Thyroid gland (tissue), 4 donors: ENCODE data around the gene HHAT. TPM values are rescaled to one million over a fixed set of nuclear protein-coding genes. Genes with fewer than 3 reads are reported as not detected.

ENCODE experiments used
- DNase-seq, 2 donors: peaks; one replicate each; pipeline ENCODE4 v3.0.0-alpha.2; 2019
- H3K27ac ChIP-seq, 3 donors: fragments of 200-600 bp; sonication (generic); 1 replicate in 2 of 3; 2 replicates in 1 of 3; pipeline ENCODE4 v1.5.1; 2016 to 2019; ENCODE audit warnings: mild to moderate bottlenecking in 1 of 3, moderate library complexity in 1 of 3
- H3K27me3 ChIP-seq: fragments of 200-600 bp; sonication (generic); one replicate; pipeline ENCODE4 v1.5.1; 2019
- H3K36me3 ChIP-seq, 2 donors: fragments of 200-600 bp; sonication (generic); one replicate each; pipeline ENCODE4 v1.5.1; 2016 to 2019
- H3K4me1 ChIP-seq, 2 donors: fragments of 200-600 bp; sonication (generic); one replicate each; pipeline ENCODE4 v1.5.1; 2017 to 2019
- H3K4me3 ChIP-seq, 3 donors: fragments of 200-600 bp; sonication (generic); replicated peaks in 1 of 3; 1 replicate in 2 of 3; 2 replicates in 1 of 3; pipeline ENCODE4 v1.5.1; 2016; ENCODE audit warnings: mild to moderate bottlenecking in 1 of 3
- H3K9me3 ChIP-seq: fragments of 200-600 bp; sonication (generic); one replicate; pipeline ENCODE4 v1.5.1; 2017
- CTCF ChIP-seq, 6 experiments: fragments of 200-600 bp in 3 of 6; fragments of 450-650 bp in 3 of 6; sonication (generic) in 3 of 6; IDR thresholded peaks; one replicate each; pipeline ENCODE4 v1.5.1; 2016 to 2019; ENCODE audit warnings: antibody characterized with exemption in 6 of 6, mild to moderate bottlenecking in 2 of 6, inconsistent platforms in 1 of 6, moderate library complexity in 1 of 6
- POLR2A ChIP-seq, 2 donors: fragments of 450-650 bp; IDR thresholded peaks; one replicate each; pipeline ENCODE4 v1.6.1; 2017; ENCODE audit warnings: antibody characterized with exemption in 2 of 2, mild to moderate bottlenecking in 2 of 2, moderate library complexity in 1 of 2
- WGBS, 2 donors: methylation state at CpG; one replicate each; pipeline ENCODE4 v1.1.5; 2017; 5-methylcytosine and 5-hydroxymethylcytosine counted together
- intact Hi-C: fragments of 100-400 bp; cut with DNase I; formaldehyde crosslinking; loops from one replicate; pipeline ENCODE4 v1.15.1; 2023
- total RNA-seq, 4 donors: library from RNA; depleted of rRNA; stranded (reverse); fragments of >200 nt; gene quantifications; one replicate each; pipeline ENCODE4 v1.2.3, GENCODE V29; 2016

The HHAT gene
- total RNA-seq, 4 donors from 2014 or later, result 7.9 to 15.9 (median 10.5) TPM

DNA sequence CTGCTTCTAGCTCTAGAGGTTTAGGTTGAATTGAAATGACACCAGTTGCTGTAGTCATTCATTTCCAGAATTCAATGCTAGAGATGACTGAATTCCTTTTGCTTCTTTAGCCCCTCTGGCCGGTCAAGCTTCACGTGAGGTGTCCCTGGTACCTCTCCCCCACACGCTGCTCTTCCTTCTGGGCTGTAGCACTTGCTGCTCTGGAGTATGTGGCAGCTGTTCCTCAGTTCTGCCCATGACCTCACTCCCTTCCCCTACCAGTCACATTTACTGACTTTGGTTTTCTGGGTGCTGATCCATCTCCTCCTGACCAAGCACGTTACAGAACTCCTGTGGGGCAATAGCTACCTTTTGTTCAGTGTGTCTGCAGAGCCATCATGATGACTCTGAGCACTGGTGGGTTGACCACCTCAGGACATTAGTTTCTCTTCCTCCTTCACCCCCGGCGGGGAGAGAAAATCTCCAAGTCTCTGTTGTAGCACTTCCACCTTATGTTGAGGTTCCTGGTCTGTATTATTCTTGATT lies 128.1 kb downstream of the HHAT start:
- WGBS, 2 donors, result 94 to 95% methylated on average over 6 of the region's 6 CpGs
- H3K27me3 ChIP-seq, result no peaks in the 10 kb centered on the region
- no peak overlapping the region for H3K27ac ChIP-seq
- TF ChIP-seq POLR2A (IDR thresholded peaks at IDR 0.05), result no peak
- TF ChIP-seq CTCF (IDR thresholded peaks at IDR 0.05), result no peak
- H3K4me1 ChIP-seq, result no peaks in the 10 kb centered on the region
- DNase-seq, result no peak
- H3K36me3 ChIP-seq, result no peaks in the 10 kb centered on the region
- H3K4me3 ChIP-seq, result no peak overlapping the region
- intact Hi-C loops, result no loop called here
- H3K9me3 ChIP-seq, result no peaks in the 10 kb centered on the region

DNA sequence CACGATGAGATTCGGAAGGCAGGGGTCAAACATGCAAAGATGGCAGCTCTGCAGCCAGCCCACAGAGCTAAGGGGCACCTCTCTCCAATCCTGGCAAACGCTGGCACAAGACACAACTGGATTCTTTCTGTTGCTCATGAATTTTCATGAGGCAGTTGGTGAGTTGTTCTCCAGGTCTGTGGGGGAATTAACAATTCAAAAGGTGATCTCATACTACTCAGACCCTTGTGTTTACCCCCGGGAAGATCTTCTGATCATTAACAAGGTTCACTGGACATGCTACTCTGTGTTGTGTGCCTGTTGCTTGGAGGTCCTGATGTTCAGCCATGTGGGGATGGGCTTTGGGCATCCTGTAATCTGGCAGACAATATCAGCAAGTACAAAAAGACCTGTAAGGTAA lies 128.9 kb downstream of the HHAT start:
- no peak overlapping the region for H3K4me3 ChIP-seq
- no peaks in the 10 kb centered on the region for H3K9me3 ChIP-seq
- H3K4me1 ChIP-seq, result no peaks in the 10 kb centered on the region
- intact Hi-C loops, result no loop called here
- H3K27ac ChIP-seq, result no peak overlapping the region
- no peak for DNase-seq
- no peak for TF ChIP-seq POLR2A (IDR thresholded peaks at IDR 0.05)
- no peak for TF ChIP-seq CTCF (IDR thresholded peaks at IDR 0.05)
- no peaks in the 10 kb centered on the region for H3K36me3 ChIP-seq
- no peaks in the 10 kb centered on the region for H3K27me3 ChIP-seq
- 69 to 84% methylated on average over 4 of the region's 4 CpGs for WGBS, 2 donors

GRCh38 chr1:210464519-210465039 lies 135.9 kb downstream of the HHAT start:
- no peaks in the 10 kb centered on the region for H3K27me3 ChIP-seq
- H3K36me3 ChIP-seq, result no peaks in the 10 kb centered on the region
- no peak overlapping the region for H3K27ac ChIP-seq
- intact Hi-C loops, result no loop called here
- H3K4me1 ChIP-seq, result no peaks in the 10 kb centered on the region
- H3K9me3 ChIP-seq, result no peaks in the 10 kb centered on the region
- TF ChIP-seq CTCF (IDR thresholded peaks at IDR 0.05) (no peak), POLR2A (IDR thresholded peaks at IDR 0.05) (no peak)
- H3K4me3 ChIP-seq, result no peak overlapping the region
- DNase-seq, result peak; percentile 71 to 82
- 67 to 73% methylated on average over 11 of the region's 11 CpGs for WGBS, 2 donors

- no peak overlapping the region for H3K27ac ChIP-seq
- 94 to 96% methylated on average over 3 of the region's 3 CpGs for WGBS, 2 donors
- intact Hi-C loops, result no loop called here
Measured at GRCh38 chr1:210465150-210465549, 136.4 kb downstream of the HHAT start.

More at GRCh38 chr1:210465150-210465549, 136.4 kb downstream of the HHAT start:
- H3K4me3 ChIP-seq, result no peak overlapping the region
- no peak for TF ChIP-seq CTCF (IDR thresholded peaks at IDR 0.05)
- TF ChIP-seq POLR2A (IDR thresholded peaks at IDR 0.05), result no peak
- DNase-seq, result no peak
- no peaks in the 10 kb centered on the region for H3K27me3 ChIP-seq
- H3K9me3 ChIP-seq, result no peaks in the 10 kb centered on the region
- H3K36me3 ChIP-seq, result no peaks in the 10 kb centered on the region
- no peaks in the 10 kb centered on the region for H3K4me1 ChIP-seq
